DOHH2 (cell line): ENCODE results near the gene TRAF2.

Experiments
- H3F3A ChIP-seq: fragments of 200-600 bp; sonication (generic), shearing (Covaris generic); 2 replicates; pipeline ENCODE4 v1.6.0; 2016; ENCODE audit warnings: antibody characterized with exemption, mild to moderate bottlenecking; ENCODE audit not compliant: control insufficient read depth, insufficient read depth
- H3K27ac ChIP-seq: fragments of 200-600 bp; sonication (generic); 2 replicates; pipeline ENCODE4 v1.5.1; 2014; ENCODE audit warnings: low read depth, mild to moderate bottlenecking, low read length, moderate library complexity
- H3K27me3 ChIP-seq: fragments of 200-600 bp; sonication (generic); 2 replicates; pipeline ENCODE4 v1.6.1; 2014; ENCODE audit warnings: mild to moderate bottlenecking, low read length, mixed read lengths; ENCODE audit not compliant: control insufficient read depth
- H3K36me3 ChIP-seq: fragments of 200-600 bp; sonication (generic); 2 replicates; pipeline ENCODE4 v1.6.1; 2014; ENCODE audit warnings: mild to moderate bottlenecking, low read length, moderate library complexity, mixed read lengths; ENCODE audit not compliant: control insufficient read depth
- H3K4me1 ChIP-seq: fragments of 200-600 bp; sonication (generic); 2 replicates; pipeline ENCODE4 v1.6.1; 2014; ENCODE audit warnings: mild to moderate bottlenecking, low read length, mixed read lengths; ENCODE audit not compliant: control insufficient read depth
- H3K4me2 ChIP-seq: fragments of 200-600 bp; sonication (generic); 2 replicates; pipeline ENCODE4 v1.6.0; 2014; ENCODE audit warnings: mild to moderate bottlenecking, low read length, moderate library complexity
- H3K4me3 ChIP-seq: fragments of 200-600 bp; sonication (generic); 2 replicates; pipeline ENCODE4 v1.5.1; 2014; ENCODE audit warnings: mild to moderate bottlenecking, low read length, mixed read lengths
- H3K79me2 ChIP-seq: fragments of 200-600 bp; sonication (generic); 2 replicates; pipeline ENCODE4 v1.6.1; 2014; ENCODE audit warnings: mild to moderate bottlenecking, low read length, mixed read lengths; ENCODE audit not compliant: control insufficient read depth
- H3K9me2 ChIP-seq: fragments of 200-600 bp; sonication (generic); replicated peaks from 2 replicates; pipeline ENCODE4 v1.6.1; 2014; ENCODE audit warnings: mild to moderate bottlenecking, low read length, mixed read lengths; ENCODE audit not compliant: control insufficient read depth
- H3K9me3 ChIP-seq: fragments of 200-600 bp; sonication (generic); 2 replicates; pipeline ENCODE4 v1.6.1; 2014; ENCODE audit warnings: antibody characterized with exemption, low read length, mixed read lengths; ENCODE audit not compliant: control insufficient read depth, insufficient read depth
- H4K20me1 ChIP-seq: fragments of 200-600 bp; sonication (generic); 2 replicates; pipeline ENCODE4 v1.6.0; 2014; ENCODE audit warnings: low read depth, mild to moderate bottlenecking, antibody characterized with exemption, low read length, moderate library complexity; ENCODE audit not compliant: control insufficient read depth, insufficient read depth
- CTCF ChIP-seq: fragments of 200-600 bp; sonication (generic); IDR thresholded peaks from one replicate; pipeline ENCODE4 v1.5.1; 2014; ENCODE audit warnings: antibody characterized with exemption, mild to moderate bottlenecking, low read depth, low read length; ENCODE audit not compliant: poor library complexity, severe bottlenecking
- EZH2phosphoT487 ChIP-seq: fragments of 200-600 bp; sonication (generic); IDR thresholded peaks from 2 replicates; pipeline ENCODE4 v1.6.1; 2017; ENCODE audit warnings: borderline replicate concordance, mild to moderate bottlenecking, antibody characterized with exemption, low read length, moderate library complexity, mixed read lengths

The TRAF2 gene

DNA sequence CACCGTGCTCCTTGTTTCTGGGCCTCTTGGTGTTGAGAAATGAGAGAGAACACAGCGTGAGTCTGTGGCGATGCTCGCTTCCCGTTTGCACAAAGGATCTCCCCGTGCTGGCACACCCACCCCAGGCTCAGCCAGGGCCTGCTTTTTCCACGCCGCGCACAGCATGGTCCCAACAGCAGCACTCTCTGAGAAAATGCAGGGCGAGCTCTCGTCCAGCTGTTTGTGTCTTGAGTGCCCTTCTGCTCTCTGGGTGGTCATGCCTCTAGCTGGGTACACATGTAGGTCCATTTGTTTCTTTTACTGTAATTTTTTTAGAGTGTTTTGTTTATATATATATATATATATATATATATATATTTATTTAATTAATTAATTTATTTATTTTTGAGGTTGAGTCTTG lies 31.6 kb downstream of the TRAF2 start:
- no peaks in the 10 kb centered on the region for H3K4me1 ChIP-seq
- H3K4me3 ChIP-seq: no peak overlapping the region
- TF ChIP-seq EZH2phosphoT487 (no peak), CTCF (no peak)
- H3K27me3 ChIP-seq: no peaks in the 10 kb centered on the region
- no peak overlapping the region for H3K27ac ChIP-seq
- H3K9me3 ChIP-seq: no peaks in the 10 kb centered on the region
- H3K79me2 ChIP-seq: peaks cover 10% of the 10 kb centered on the region
- H3K36me3 ChIP-seq: peaks cover 67% of the 10 kb centered on the region
- no peaks in the 10 kb centered on the region for H3K9me2 ChIP-seq
- no peak overlapping the region for H3K4me2 ChIP-seq
- 0 out of 2 replicates have a peak, but pooled peaks cover 3% of the 10 kb centered on the region for H4K20me1 ChIP-seq
- no peaks in the 10 kb centered on the region for H3F3A ChIP-seq

DNA sequence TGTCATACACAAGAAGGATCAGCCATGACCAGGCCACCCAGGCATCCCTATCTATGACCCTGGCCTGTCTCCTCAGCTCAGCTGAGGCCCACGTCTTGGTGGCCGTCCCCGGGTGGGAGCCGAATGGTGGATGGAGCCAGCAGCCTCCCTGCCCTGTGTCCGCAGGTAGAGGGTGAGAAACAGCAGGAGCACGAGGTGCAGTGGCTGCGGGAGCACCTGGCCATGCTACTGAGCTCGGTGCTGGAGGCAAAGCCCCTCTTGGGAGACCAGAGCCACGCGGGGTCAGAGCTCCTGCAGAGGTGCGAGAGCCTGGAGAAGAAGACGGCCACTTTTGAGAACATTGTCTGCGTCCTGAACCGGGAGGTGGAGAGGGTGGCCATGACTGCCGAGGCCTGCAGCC lies 33.8 kb downstream of the TRAF2 start:
- Histone ChIP-seq H3K36me3 (peaks cover 62% of the 10 kb centered on the region), H3K4me1 (no peaks in the 10 kb centered on the region)

DNA sequence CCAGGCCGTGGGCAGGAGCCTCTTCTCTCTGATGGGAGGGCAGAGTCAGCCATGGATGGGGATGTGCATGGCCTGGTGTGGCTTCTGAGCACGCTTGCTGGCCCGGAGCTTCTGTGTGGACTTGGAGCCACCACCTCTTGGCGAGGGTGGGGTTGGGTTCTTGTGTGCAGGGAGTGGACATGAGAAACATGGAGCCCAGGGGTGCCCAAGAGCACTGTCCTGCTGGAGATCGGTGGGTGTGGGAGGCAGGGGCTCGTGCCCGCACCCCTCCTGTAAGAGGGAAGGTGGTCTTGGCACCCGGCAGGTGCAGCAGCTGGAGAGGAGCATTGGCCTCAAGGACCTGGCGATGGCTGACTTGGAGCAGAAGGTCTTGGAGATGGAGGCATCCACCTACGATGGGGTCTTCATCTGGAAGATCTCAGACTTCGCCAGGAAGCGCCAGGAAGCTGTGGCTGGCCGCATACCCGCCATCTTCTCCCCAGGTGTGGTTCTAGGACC lies 34.5 kb downstream of the TRAF2 start:
- Histone ChIP-seq H3K9me2 (no peaks in the 10 kb centered on the region), H3K4me2 (no peak overlapping the region), H3K27ac (no peak overlapping the region), H3F3A (no peaks in the 10 kb centered on the region), H3K36me3 (peaks cover 62% of the 10 kb centered on the region), H3K79me2 (peaks cover 6% of the 10 kb centered on the region), H3K4me3 (no peak overlapping the region), H4K20me1 (0 out of 2 replicates have a peak, but pooled peaks cover 3% of the 10 kb centered on the region), H3K27me3 (no peaks in the 10 kb centered on the region), H3K4me1 (no peaks in the 10 kb centered on the region), H3K9me3 (no peaks in the 10 kb centered on the region)
- TF ChIP-seq CTCF (no peak), EZH2phosphoT487 (no peak)

More for the DNA sequence above, 33.8 kb downstream of the TRAF2 start:
- Histone ChIP-seq H3K79me2 (peaks cover 10% of the 10 kb centered on the region), H4K20me1 (0 out of 2 replicates have a peak, but pooled peaks cover 3% of the 10 kb centered on the region), H3K9me2 (no peaks in the 10 kb centered on the region), H3K27me3 (no peaks in the 10 kb centered on the region), H3K27ac (no peak overlapping the region), H3K9me3 (no peaks in the 10 kb centered on the region), H3K4me2 (no peak overlapping the region), H3F3A (no peaks in the 10 kb centered on the region), H3K4me3 (no peak overlapping the region)
- TF ChIP-seq CTCF (no peak), EZH2phosphoT487 (no peak)
